Stimulated activated CD4-positive, alpha-beta T cell treated with anti-CD3 and anti-CD28 coated beads, Interleukin-1b, Interleukin-23, amount 100 ng/mL, for 4 hours (primary cell): ENCODE results near the gene AZGP1.
A peak's percentile ranks its signal among the peaks of the same experiment; 100 is the strongest.
"Not testable (repeated sequence)": the region's sequence is repeated elsewhere in the genome, so short reads cannot be mapped to it uniquely, and the experiment has no call there.

Experiments
- DNase-seq, 2 donors: peaks; one replicate each; pipeline ENCODE4 v3.0.0-alpha.2; 2020; ENCODE audit warnings: low read depth in 2 of 2

AZGP1 gene

DNA sequence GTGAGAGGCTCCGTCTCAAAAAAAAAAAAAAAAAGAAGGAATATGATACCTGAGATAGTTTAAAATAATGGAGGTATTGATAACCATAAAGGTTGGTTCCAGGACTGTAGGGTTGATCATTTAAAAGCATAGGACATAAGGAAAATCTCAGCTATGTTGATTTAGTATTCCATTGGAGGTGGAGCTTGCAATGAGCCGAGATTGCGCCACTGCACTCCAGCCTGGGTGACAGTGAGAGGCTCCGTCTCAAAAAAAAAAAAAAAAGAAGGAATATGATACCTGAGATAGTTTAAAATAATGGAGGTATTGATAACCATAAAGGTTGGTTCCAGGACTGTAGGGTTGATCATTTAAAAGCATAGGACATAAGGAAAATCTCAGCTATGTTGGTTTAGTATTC is 23.2 kb downstream of the AZGP1 start:
- DNase-seq: not testable (repeated sequence)

DNA sequence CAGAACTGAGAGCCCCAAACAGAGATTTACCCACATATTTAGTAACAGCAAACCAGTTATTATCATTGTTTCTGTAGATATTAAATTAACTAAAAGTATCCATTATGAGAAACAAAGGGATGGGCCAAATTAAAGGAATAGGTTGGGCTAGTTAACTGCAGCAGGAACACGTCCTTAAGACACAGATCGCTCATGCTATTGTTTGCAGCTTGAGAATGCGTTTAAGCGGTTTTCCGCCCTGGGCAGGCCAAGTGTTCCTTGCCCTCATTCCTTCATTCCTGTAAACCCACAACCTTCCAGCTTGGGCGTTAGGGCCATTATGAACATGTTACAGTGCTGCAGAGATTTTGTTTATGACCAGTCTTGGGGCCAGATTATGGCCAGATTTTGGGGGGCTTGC is 25.0 kb downstream of the AZGP1 start:
- DNase-seq: not testable (repeated sequence)

DNA sequence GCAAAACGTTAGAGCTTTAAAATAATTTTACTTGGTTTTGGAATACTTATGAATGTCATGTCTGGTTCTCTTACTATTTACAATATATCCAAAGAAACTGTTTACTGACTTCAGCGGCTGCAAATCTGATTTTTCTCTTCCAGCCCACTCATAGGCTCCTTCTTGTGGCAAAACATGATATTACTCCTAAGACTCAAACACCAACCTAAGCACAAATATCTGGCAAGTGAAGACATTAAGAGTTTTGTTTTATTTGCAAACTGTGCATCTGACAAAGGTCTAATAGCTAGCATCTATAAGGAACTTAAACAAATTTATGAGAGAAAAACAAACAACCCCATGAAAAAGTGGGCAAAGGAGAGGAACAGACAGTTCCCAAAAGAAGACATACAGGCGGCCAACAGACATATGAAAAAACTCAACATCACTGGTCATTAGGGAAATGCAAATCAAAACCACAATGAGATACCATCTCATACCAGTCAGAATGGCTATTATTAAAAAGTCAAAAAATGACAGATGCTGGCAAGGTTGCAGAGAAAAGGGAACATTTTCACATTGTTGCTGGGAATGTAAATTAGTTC is 26.1 kb downstream of the AZGP1 start:
- DNase-seq: no peak

DNA sequence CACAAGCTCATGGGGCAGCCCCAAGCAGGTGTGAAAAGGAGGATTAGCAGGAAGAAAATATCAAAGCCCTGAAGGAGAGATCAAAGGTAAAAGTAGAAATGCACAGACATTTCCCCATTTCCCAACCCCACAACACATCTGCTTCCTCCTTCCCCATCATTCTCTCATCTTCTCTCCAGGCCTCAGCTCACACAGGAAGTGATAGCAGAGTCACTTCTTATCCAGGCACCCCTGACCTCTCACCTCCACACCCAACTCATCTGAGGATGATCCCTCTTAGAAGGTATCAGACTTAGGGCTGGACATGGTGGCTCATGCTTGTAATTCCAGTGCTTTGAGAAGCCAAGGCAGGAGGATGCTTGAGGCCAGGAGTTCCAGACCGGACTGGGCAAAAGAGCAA is 28.2 kb downstream of the AZGP1 start:
- DNase-seq: no peak

DNA sequence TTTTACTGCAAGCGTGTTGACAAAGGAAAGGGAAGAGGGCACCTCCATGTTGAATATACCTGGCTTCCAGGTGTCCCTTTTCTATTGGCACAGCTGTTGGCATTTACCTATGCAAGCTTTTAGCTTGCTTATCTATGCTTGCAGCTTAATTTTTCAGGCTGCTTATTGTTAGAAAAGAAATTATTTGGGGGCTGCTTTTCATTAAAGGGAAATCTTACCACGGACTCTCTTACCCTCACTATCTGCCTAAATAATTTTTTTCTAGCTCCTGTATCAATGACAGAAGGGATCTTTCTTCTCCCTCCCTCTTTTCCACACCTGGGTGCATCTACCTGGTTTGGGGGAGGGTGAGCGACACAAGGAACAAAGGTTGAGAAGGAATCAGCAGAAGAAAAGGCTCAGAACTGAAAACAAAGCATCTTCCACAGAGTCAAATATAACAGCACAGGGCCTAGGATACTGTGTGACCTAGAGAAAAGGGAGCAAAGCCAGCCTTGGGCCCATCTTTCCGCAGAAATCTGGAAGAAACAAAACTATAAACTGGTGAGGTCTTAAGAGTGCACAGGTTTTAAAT is 31.2 kb downstream of the AZGP1 start:
- no peak for DNase-seq

GRCh38 chr7:99943641-99944496 is 32.0 kb downstream of the AZGP1 start:
- DNase-seq: no peak

GRCh38 chr7:99938296-99938695 is 37.5 kb downstream of the AZGP1 start:
- no peak for DNase-seq

DNA sequence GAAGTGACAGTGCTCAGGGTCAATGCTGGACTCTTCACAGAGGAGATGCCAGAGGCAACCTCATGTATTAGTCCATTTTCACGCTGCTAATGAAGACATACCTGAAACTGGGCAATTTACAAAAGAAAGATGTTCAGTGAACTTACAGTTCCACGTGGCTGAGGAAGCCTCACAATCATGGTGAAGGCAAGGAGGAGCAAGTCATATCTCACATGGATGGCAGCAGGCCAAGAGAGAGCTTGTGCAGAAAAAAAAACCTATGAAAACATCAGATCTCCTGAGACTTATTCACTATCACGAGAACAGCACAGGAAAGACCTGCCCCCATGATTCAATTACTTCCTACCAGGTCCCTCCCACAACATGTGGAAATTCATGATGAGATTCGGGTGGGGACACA is 40.8 kb downstream of the AZGP1 start:
- DNase-seq: not testable (repeated sequence)

- no peak for DNase-seq
Observed at GRCh38 chr7:99930376-99930775, 45.5 kb downstream of the AZGP1 start.

DNA sequence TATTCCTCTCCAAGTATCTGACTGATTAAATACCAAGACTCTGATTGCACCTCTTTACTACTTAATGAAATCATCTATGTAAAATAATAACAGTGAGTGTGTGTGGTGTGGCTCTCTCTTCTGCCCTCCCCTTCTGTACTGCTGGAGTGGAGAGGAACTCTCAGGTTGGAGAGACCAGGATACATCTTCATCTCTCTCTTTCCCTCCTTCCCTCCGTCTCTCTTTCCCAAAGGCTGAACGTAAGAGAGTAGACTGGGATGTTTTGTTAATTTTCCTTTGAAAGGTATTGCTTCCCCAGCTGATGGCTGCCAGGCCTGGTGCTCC is 46.1 kb downstream of the AZGP1 start:
- no peak for DNase-seq

DNA sequence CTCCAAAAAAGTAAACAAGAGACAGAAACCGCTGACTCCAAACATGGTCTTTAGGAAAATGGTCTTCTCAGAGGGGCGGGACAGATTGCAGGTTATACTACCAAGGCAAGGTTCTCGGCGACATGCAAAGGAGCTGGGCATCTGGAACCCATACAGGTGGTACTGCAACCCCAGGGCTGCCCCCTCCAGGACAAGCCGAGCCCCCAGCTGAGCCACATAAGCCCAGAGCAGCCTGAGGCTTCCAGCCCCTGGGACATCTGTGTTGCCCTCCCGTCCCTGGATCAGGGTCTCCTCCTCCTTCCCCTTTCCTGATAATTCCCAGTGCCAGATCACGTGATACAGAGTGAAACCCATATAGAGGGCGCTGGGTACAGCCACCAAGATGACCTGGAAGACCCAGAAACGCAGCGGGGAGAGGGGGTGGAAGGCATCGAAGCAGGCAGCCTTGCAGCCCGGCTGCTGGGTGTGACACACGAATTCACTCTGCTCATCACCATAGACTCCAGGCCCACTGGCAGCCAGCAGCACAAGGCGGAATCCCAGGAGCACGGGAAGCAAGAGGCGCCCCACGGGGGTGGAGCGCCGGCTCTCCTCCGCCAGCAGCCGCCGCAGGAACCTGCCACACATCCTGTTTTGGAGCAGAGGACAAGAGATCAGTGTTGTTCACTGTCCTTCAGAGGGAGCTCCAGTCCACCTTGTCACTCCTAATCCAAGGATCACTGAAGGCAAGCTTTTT is 46.7 kb downstream of the AZGP1 start, which contains the start of gene GJC3:
GJC3 (minus strand) TSS at position 627 of the 736 bp plus-strand sequence; CDS start at position 627, 0 bp downstream.
- DNase-seq: no peak

DNA sequence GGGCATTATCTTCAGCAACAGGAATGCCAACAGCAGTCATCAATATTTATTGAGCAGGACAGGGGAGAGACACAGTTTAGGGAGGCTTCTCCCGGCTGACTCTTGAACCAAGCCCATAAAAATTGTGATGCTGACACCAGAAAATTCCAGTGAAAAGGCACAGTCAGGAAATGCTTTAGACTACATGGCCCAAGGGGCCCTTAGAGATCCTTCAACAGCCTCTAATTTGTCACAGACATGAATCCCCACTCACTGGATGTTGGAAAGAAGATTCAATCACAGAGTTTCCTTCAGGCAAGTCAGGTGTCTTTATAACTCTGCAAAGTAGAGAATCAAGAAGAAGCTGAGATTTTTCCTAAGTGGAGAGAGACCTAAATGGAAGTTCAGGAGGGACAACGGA is 47.6 kb downstream of the AZGP1 start:
- no peak for DNase-seq

DNA sequence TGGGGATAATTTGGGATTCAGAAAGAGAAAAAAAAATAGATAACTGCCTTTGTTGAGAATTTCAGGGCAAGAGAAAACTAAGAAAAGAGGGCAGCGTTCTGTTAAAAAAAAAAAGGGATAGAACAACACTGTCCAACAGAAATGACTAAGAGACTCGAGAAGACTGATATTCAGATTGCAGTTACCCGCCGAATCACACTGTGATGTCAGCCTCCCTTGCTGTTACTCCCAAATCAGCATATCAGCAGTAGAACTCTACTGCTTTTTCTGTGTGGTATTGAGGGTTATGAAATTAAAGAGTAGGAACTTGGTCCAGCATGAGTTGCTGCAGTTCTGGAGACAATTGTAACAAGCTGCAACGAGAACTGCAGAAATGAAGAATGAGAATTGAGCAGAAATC is 48.3 kb downstream of the AZGP1 start:
- no peak for DNase-seq

DNA sequence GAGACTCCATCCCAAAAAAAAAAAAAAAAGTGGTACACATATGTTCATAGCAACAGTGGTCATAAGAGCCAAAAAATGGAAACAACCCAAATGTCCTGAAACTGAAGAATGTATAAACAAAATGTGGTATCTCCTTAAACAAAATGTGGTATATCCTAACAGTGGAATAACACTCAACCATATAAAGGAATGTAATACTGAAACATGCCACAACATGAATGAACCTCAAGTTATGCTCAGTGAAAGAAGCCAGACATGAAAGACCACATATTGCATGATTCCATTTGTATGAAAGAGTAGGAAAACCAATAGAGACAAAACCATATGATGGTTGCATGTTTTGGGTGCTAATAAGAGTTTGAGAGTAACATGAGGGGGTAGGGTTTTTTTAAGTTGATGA is 49.5 kb downstream of the AZGP1 start:
- no peak for DNase-seq

DNA sequence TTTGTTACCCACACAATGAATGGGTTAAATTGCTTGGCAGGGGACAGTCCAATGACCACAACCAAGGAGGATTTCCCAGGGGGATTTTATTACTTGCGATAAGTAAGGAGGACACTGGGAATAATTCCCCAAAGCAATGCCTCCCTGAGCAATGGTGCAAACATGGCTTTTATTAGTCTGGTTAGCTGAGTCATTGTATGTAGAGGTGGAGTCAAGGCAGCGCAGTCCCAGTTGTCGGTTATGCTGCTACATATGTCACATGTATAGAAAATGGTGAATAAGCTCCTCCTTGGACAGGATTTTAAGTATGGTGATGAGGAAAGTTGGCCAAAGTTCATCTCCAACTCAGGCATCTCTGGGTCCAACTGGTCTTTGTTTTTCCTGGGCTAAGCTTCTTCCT is 52.6 kb downstream of the AZGP1 start:
- no peak for DNase-seq

- no peak for DNase-seq
Observed at GRCh38 chr7:99920149-99920548, 55.7 kb downstream of the AZGP1 start.

GRCh38 chr7:99919814-99920112 is 56.1 kb downstream of the AZGP1 start:
- DNase-seq: no peak

DNA sequence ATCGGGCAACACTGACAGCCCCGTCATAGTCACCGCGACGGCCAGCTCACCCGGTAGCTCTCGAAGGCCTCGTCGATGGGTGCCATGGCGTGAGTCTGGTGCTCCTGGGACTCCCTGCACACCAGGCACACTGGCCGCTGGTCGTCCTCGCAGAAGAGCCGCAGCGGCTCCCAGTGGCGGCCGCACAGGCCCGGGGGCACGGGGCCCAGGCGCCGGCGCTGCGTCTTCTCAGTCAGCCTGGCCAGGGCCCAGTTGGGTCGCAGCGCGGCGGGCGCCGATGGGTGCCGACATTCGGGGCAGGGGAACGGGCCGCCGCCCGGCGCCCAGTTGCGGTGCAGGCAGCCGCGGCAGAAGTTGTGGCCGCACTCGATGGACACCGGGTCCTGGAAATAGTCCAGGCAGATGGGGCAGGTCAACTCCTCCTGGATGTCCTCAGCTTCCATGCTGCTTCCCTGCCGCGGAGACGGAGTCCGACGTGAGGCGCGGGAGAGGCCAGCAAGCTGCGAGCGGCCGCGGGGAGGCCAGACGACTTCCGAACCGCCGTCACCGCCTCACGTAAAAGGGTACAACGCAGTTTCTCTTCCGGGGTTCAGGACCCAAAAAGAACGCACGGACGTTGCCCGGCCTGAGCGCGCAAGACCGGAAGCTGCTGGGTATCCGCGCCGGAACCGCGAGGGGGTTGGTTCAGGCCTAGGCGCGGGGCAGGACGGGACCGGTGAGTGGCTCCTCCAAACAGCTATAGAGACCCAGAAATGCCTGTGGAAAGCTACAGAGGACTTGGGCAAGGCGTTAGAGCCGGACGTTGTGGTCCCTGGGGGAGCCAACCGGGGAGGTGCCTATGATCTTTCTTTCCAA is 56.6 kb downstream of the AZGP1 start, which contains the start of gene TRIM4:
TRIM4 (minus strand) TSS at position 572 of the 855 bp plus-strand sequence; CDS start at position 443, 129 bp downstream.
- peak; percentile 76 to 81 for DNase-seq
